Thyroid gland (tissue), 4 donors: Measurements from ENCODE around the gene HDAC8. TPM values are rescaled to one million over a fixed set of nuclear protein-coding genes. Genes with fewer than 3 reads are reported as not detected.

Experiments
- DNase-seq, 2 donors: peaks; one replicate each; pipeline ENCODE4 v3.0.0-alpha.2; 2019
- H3K27ac ChIP-seq, 3 donors: fragments of 200-600 bp; sonication (generic); 1 replicate in 2 of 3; 2 replicates in 1 of 3; pipeline ENCODE4 v1.5.1; 2016 to 2019; ENCODE audit warnings: mild to moderate bottlenecking in 1 of 3, moderate library complexity in 1 of 3
- H3K27me3 ChIP-seq: fragments of 200-600 bp; sonication (generic); one replicate; pipeline ENCODE4 v1.5.1; 2019
- H3K36me3 ChIP-seq, 2 donors: fragments of 200-600 bp; sonication (generic); one replicate each; pipeline ENCODE4 v1.5.1; 2016 to 2019
- H3K4me1 ChIP-seq, 2 donors: fragments of 200-600 bp; sonication (generic); one replicate each; pipeline ENCODE4 v1.5.1; 2017 to 2019
- H3K4me3 ChIP-seq, 3 donors: fragments of 200-600 bp; sonication (generic); replicated peaks in 1 of 3; 1 replicate in 2 of 3; 2 replicates in 1 of 3; pipeline ENCODE4 v1.5.1; 2016; ENCODE audit warnings: mild to moderate bottlenecking in 1 of 3
- H3K9me3 ChIP-seq: fragments of 200-600 bp; sonication (generic); one replicate; pipeline ENCODE4 v1.5.1; 2017
- POLR2A ChIP-seq, 2 donors: fragments of 450-650 bp; IDR thresholded peaks; one replicate each; pipeline ENCODE4 v1.6.1; 2017; ENCODE audit warnings: antibody characterized with exemption in 2 of 2, mild to moderate bottlenecking in 2 of 2, moderate library complexity in 1 of 2
- WGBS, 2 donors: methylation state at CpG; one replicate each; pipeline ENCODE4 v1.1.5; 2017; 5-methylcytosine and 5-hydroxymethylcytosine counted together
- intact Hi-C: fragments of 100-400 bp; cut with DNase I; formaldehyde crosslinking; loops from one replicate; pipeline ENCODE4 v1.15.1; 2023
- total RNA-seq, 4 donors: library from RNA; depleted of rRNA; stranded (reverse); fragments of >200 nt; gene quantifications; one replicate each; pipeline ENCODE4 v1.2.3, GENCODE V29; 2016
- TF ChIP-seq, protein P1 (sequence below), 6 experiments: fragments of 200-600 bp in 3 of 6; fragments of 450-650 bp in 3 of 6; sonication (generic) in 3 of 6; IDR thresholded peaks; one replicate each; pipeline ENCODE4 v1.5.1; 2016 to 2019; ENCODE audit warnings: antibody characterized with exemption in 6 of 6, mild to moderate bottlenecking in 2 of 6, inconsistent platforms in 1 of 6, moderate library complexity in 1 of 6

The HDAC8 gene
- total RNA-seq, 4 donors from 2014 or later: 46.5 to 74.9 (median 55.4) TPM

DNA sequence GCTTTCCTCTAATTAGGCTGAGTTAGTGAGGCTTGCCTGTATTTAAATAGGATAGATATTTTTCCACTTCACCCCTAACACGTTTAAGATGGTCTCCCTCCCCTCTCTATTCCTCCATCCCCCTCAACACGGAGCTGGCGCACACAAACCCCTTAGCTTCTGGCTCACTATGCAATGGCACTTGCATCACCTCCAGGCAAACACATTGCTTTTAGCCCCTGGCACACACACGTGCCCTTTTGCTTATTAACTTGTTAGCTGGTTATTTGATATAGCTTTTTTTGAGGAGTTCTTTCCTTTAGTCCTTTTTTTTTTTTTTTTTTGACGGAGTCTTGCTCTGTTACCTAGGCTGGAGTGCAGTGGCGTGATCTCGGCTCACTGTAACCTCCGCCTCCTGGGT lies 94.3 kb downstream of the HDAC8 start:
- Histone ChIP-seq H3K4me3 (no peak overlapping the region), H3K27me3 (no peaks in the 10 kb centered on the region), H3K4me1 (no peaks in the 10 kb centered on the region), H3K9me3 (no peaks in the 10 kb centered on the region), H3K36me3 (no peaks in the 10 kb centered on the region), H3K27ac (no peak overlapping the region)
- WGBS, 2 donors: 84 to 85% methylated on average over 8 of the region's 8 CpGs
- no peak for DNase-seq
- intact Hi-C loops: no loop called here
- TF ChIP-seq, protein P1, sequence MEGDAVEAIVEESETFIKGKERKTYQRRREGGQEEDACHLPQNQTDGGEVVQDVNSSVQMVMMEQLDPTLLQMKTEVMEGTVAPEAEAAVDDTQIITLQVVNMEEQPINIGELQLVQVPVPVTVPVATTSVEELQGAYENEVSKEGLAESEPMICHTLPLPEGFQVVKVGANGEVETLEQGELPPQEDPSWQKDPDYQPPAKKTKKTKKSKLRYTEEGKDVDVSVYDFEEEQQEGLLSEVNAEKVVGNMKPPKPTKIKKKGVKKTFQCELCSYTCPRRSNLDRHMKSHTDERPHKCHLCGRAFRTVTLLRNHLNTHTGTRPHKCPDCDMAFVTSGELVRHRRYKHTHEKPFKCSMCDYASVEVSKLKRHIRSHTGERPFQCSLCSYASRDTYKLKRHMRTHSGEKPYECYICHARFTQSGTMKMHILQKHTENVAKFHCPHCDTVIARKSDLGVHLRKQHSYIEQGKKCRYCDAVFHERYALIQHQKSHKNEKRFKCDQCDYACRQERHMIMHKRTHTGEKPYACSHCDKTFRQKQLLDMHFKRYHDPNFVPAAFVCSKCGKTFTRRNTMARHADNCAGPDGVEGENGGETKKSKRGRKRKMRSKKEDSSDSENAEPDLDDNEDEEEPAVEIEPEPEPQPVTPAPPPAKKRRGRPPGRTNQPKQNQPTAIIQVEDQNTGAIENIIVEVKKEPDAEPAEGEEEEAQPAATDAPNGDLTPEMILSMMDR (IDR thresholded peaks at IDR 0.05): no peak
- TF ChIP-seq POLR2A (IDR thresholded peaks at IDR 0.05): no peak

DNA sequence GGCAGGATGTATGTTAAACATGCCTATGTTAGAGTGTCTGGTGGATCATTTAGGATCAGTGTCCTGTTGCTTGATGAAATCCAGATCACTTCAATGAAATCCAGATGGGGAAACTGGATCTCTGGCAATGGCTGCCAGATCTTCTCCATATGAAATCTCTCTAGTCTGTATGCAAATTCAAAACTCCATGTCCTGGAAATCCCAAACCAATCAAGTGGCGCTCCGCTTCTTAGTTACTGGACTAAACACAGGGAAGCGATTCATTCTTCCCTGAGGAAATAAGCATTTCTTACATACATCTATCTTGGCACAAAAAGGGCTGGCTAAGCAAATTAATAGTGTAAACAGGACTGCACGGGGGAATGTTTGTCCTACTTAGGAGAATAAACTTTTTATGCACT lies 94.9 kb downstream of the HDAC8 start:
- no peak for TF ChIP-seq POLR2A (IDR thresholded peaks at IDR 0.05)
- TF ChIP-seq, protein P1 (IDR thresholded peaks at IDR 0.05): no peak
- no peaks in the 10 kb centered on the region for H3K9me3 ChIP-seq
- intact Hi-C loops: no loop called here
- DNase-seq: no peak
- no peaks in the 10 kb centered on the region for H3K4me1 ChIP-seq
- H3K27ac ChIP-seq: no peak overlapping the region
- no peaks in the 10 kb centered on the region for H3K36me3 ChIP-seq
- no peak overlapping the region for H3K4me3 ChIP-seq
- 81 to 93% methylated on average over 4 of the region's 4 CpGs for WGBS, 2 donors
- no peaks in the 10 kb centered on the region for H3K27me3 ChIP-seq

DNA sequence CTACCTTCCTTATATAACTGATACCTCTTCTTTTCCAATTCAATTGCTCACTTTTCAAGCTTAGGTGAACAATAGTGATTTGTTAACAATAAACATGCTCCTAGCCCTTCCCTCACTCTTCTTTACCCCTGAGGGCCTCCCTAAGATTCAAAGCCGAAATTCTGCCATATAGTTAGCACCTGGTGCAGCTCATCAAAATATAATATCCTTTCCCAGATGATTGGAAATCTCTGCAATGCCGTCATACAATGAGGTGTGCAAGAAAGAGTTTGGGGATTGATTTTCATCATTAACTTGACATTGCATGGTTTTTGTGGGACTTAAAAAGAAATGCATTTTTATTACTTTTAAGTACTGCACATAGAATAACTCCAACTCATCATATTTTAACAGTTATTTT lies 95.3 kb downstream of the HDAC8 start:
- no peak overlapping the region for H3K4me3 ChIP-seq
- H3K27ac ChIP-seq: no peak overlapping the region
- no peaks in the 10 kb centered on the region for H3K4me1 ChIP-seq
- no peak for DNase-seq
- H3K27me3 ChIP-seq: no peaks in the 10 kb centered on the region
- intact Hi-C loops: no loop called here
- WGBS, 2 donors: 93 to 95% methylated on average over 2 of the region's 2 CpGs
- TF ChIP-seq, protein P1 (IDR thresholded peaks at IDR 0.05): no peak
- no peak for TF ChIP-seq POLR2A (IDR thresholded peaks at IDR 0.05)
- H3K9me3 ChIP-seq: no peaks in the 10 kb centered on the region
- no peaks in the 10 kb centered on the region for H3K36me3 ChIP-seq

DNA sequence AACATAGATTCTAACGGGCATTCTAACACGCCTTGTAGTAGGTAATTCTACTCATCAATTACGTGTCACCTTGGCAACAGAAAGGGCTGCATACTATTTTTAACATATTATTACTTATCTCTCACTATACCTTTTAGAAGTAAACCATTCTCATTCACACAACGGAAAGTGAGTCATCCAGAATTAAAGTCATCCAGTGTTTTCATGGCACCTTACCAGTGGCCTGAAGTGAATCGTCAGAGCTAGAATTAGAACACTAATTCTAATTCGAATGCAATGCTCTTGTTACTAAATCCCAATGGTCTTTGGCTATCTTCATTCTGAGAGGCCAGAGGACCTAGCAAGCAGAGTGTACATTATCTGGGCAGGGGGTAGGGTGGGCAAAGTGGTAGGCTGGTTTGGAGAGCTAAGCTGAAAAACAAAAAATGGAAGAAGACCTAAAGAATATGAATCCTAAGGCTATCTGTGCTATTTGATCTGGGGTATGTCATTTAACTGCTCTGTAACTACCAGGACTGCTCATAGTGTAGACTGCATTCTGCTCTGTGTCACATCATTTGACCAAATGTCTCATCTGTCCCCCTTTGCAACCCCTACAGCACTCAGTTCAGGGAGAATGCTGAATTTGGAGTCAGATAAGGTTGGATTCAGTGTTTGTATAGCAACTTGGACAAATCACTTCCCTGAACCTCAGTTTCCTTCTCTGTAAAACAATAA lies 96.5 kb downstream of the HDAC8 start:
- no peak overlapping the region for H3K27ac ChIP-seq
- intact Hi-C loops: no loop called here
- DNase-seq: no peak
- H3K36me3 ChIP-seq: no peaks in the 10 kb centered on the region
- H3K9me3 ChIP-seq: no peaks in the 10 kb centered on the region
- no peak for TF ChIP-seq POLR2A (IDR thresholded peaks at IDR 0.05)
- TF ChIP-seq, protein P1 (IDR thresholded peaks at IDR 0.05): no peak
- H3K4me3 ChIP-seq: no peak overlapping the region
- no peaks in the 10 kb centered on the region for H3K4me1 ChIP-seq
- H3K27me3 ChIP-seq: no peaks in the 10 kb centered on the region
- WGBS, 2 donors: 89 to 98% methylated on average over 6 of the region's 6 CpGs

DNA sequence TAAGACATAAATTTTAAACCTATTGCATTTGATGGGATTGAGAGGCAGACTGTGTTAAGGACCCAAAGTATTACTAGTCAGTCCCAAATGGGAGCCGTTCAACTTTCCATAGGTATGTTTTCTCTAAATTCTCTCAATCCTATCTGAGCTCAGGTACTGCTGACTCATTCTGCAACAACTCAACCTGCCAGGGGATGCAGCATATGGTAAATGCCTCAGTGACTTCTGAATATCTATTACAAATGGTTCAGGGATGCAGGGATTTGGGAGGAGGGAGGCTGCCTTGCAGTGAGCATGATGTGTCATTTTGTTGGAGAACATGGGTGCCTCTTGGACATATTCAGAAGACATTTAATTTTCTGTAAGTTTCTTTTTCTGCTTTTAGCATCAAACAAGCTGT lies 97.3 kb downstream of the HDAC8 start:
- no peak overlapping the region for H3K4me3 ChIP-seq
- DNase-seq: peak in 1 of 2 donors; percentile 3
- no peaks in the 10 kb centered on the region for H3K36me3 ChIP-seq
- intact Hi-C loops: no loop called here
- H3K27ac ChIP-seq: no peak overlapping the region
- 50 to 94% methylated on average over 1 of the region's 1 CpG for whole genome bisulfite sequencing, 2 donors
- TF ChIP-seq, protein P1 (IDR thresholded peaks at IDR 0.05): no peak
- TF ChIP-seq POLR2A (IDR thresholded peaks at IDR 0.05): no peak
- H3K4me1 ChIP-seq: no peaks in the 10 kb centered on the region
- H3K9me3 ChIP-seq: no peaks in the 10 kb centered on the region
- no peaks in the 10 kb centered on the region for H3K27me3 ChIP-seq
